ENCODE data around the gene TMEM170A. TPM values are rescaled to one million over a fixed set of nuclear protein-coding genes. Genes with fewer than 3 reads are reported as not detected.
A peak's percentile ranks its signal among the peaks of the same experiment; 100 is the strongest.

TMEM170A gene
- total RNA-seq, 1 experiment from 2014 or later: 34.5 TPM

GRCh38 chr16:75491876-75492275, 27.4 kb upstream of the TMEM170A start:
- POLR2A ChIA-PET: no interaction called here
- BruUV-seq (replicated peaks): no TSS peak
- Histone ChIP-seq H3K9ac (ENCODE audit: low read length) (peak overlapping the region; percentile 11; the same call in 1 of the 2 replicates), H4K20me1 (ENCODE audit: insufficient read depth) (no peaks in the 10 kb centered on the region), H3K4me3 (replicated peaks in 1 of 2; ENCODE audit: low read depth in 1 of 2, low read length in 2 of 2) (no peak overlapping the region), H3K4me2 (ENCODE audit: low read length) (peak overlapping the region; percentile 38), H3K4me1 (ENCODE audit: control insufficient read depth in 1 of 2, insufficient read depth in 2 of 2, low read length in 2 of 2) (peaks cover 25 to 42% of the 10 kb centered on the region in 2 experiments), H2AFZ (ENCODE audit: low read depth, low read length, poor library complexity, severe bottlenecking) (no peak overlapping the region), H3K9me2 (ENCODE audit: insufficient read depth) (no peaks in the 10 kb centered on the region), H3K79me2 (ENCODE audit: insufficient read depth, low read length) (peaks cover 5% of the 10 kb centered on the region; the same call in 1 of the 2 replicates), H3K27me3 (ENCODE audit: insufficient read depth, low read length) (no peaks in the 10 kb centered on the region), H3K27ac (ENCODE audit: low read depth, low read length) (no peak overlapping the region), H3K36me3 (ENCODE audit: control insufficient read depth in 1 of 2, insufficient read depth in 2 of 2, low read length in 2 of 2) (no peaks in the 10 kb centered on the region), H3K9me3 (ENCODE audit: control insufficient read depth in 1 of 2, insufficient read depth in 1 of 2, low read depth in 1 of 2, low read length in 2 of 2) (no peaks in the 10 kb centered on the region)
- DNase-seq (ENCODE audit: low read depth, low spot score) (no peak), ATAC-seq (peak; percentile 69)
- RAD21 ChIA-PET (ENCODE audit: low non-redundant PET in 1 of 2, low total read pairs in 2 of 2, uncharacterized antibody in 2 of 2, unreplicated experiment in 2 of 2): interaction anchor here (0.8 to 0.9 kb wide), 2 partner anchors 26 to 30 kb away, joined by 3 to 5 read pairs; no protein-coding TSS in a partner anchor
- TF ChIP-seq SRF (IDR thresholded peaks at IDR 0.05; ENCODE audit: low read depth): no peak
- TF ChIP-seq, protein P1, sequence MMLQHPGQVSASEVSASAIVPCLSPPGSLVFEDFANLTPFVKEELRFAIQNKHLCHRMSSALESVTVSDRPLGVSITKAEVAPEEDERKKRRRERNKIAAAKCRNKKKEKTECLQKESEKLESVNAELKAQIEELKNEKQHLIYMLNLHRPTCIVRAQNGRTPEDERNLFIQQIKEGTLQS (IDR thresholded peaks at IDR 0.05): no peak
- no peak for TF ChIP-seq EZH2 (IDR thresholded peaks at IDR 0.05)
- TF ChIP-seq CTCF (IDR thresholded peaks at IDR 0.05 in 2 of 3, conservative IDR thresholded peaks at IDR 0.05 in 1 of 3; ENCODE audit: borderline replicate concordance in 1 of 3, insufficient read depth in 1 of 3, low read depth in 2 of 3, low read length in 2 of 3): peak; percentile 47 to 51 (median 48); a peak in 4 of 6 replicates
- TF ChIP-seq RAD21 (IDR thresholded peaks at IDR 0.05; ENCODE audit: low read depth): peak; percentile 74
- TF ChIP-seq POLR2AphosphoS5 (IDR thresholded peaks at IDR 0.05; ENCODE audit: low read depth, low read length): 0 out of 2 replicates have a peak, but pooled peaks have one; percentile 16
- CTCF ChIA-PET: interaction anchor here (0.6 to 1.3 kb wide), 5 partner anchors 9 to 130 kb away, joined by 3 to 8 read pairs (median 4); no protein-coding TSS in a partner anchor
- intact Hi-C loops (cut with micrococcal nuclease): no loop called here

- DNase-seq (ENCODE audit: low read depth, low spot score) (no peak), ATAC-seq (no peak)
- Histone ChIP-seq H3K9me3 (ENCODE audit: control insufficient read depth in 1 of 2, insufficient read depth in 1 of 2, low read depth in 1 of 2, low read length in 2 of 2) (no peaks in the 10 kb centered on the region), H3K4me3 (replicated peaks in 1 of 2; ENCODE audit: low read depth in 1 of 2, low read length in 2 of 2) (no peak overlapping the region), H3K9ac (ENCODE audit: low read length) (no peak overlapping the region), H3K4me1 (ENCODE audit: control insufficient read depth in 1 of 2, insufficient read depth in 2 of 2, low read length in 2 of 2) (peaks cover 51 to 60% of the 10 kb centered on the region in 2 experiments), H2AFZ (ENCODE audit: low read depth, low read length, poor library complexity, severe bottlenecking) (no peak overlapping the region), H3K27ac (ENCODE audit: low read depth, low read length) (no peak overlapping the region), H3K9me2 (ENCODE audit: insufficient read depth) (no peaks in the 10 kb centered on the region), H3K36me3 (ENCODE audit: control insufficient read depth in 1 of 2, insufficient read depth in 2 of 2, low read length in 2 of 2) (no peaks in the 10 kb centered on the region), H3K27me3 (ENCODE audit: insufficient read depth, low read length) (no peaks in the 10 kb centered on the region), H4K20me1 (ENCODE audit: insufficient read depth) (no peaks in the 10 kb centered on the region), H3K79me2 (ENCODE audit: insufficient read depth, low read length) (no peaks in the 10 kb centered on the region), H3K4me2 (ENCODE audit: low read length) (no peak overlapping the region)
- TF ChIP-seq SIN3A (IDR thresholded peaks at IDR 0.05; ENCODE audit: low read depth) (no peak), POLR2AphosphoS5 (IDR thresholded peaks at IDR 0.05; ENCODE audit: low read depth, low read length) (no peak), CEBPB (IDR thresholded peaks at IDR 0.05; ENCODE audit: low read depth) (no peak), JUND (IDR thresholded peaks at IDR 0.05) (no peak), EZH2 (IDR thresholded peaks at IDR 0.05) (no peak), ZBTB33 (IDR thresholded peaks at IDR 0.05; ENCODE audit: extremely low read depth, insufficient replicate concordance, low read length) (no peak), TCF7L2 (IDR thresholded peaks at IDR 0.05; ENCODE audit: borderline replicate concordance, extremely low read depth, insufficient read depth, insufficient read length) (no peak), ZFX (IDR thresholded peaks at IDR 0.05) (no peak), SP1 (IDR thresholded peaks at IDR 0.05; ENCODE audit: low read depth) (no peak)
- RAD21 ChIA-PET (ENCODE audit: low non-redundant PET in 1 of 2, low total read pairs in 2 of 2, uncharacterized antibody in 2 of 2, unreplicated experiment in 2 of 2): no interaction called here
- POLR2A ChIA-PET: no interaction called here
- intact Hi-C loops (cut with micrococcal nuclease): no loop called here
- BruUV-seq (replicated peaks): no TSS peak
- CTCF ChIA-PET: no interaction called here
These were observed 23.8 kb upstream of the TMEM170A start for GRCh38 chr16:75488322-75488721.

All from HCT116 (cell line).